Activated CD8-positive, alpha-beta memory T cell treated with anti-CD3 and anti-CD28 coated beads, Interleukin-2, amount 50 U/mL, for 1 hour (primary cell): Measurements from ENCODE around the gene CTNNA2.
"Not testable (repeated sequence)": the region's sequence is repeated elsewhere in the genome, so short reads cannot be mapped to it uniquely, and the experiment has no call there.

Source experiments
- DNase-seq: peaks from one replicate; pipeline ENCODE4 v3.0.0-alpha.2; 2020; ENCODE audit errors: extremely low read depth

The CTNNA2 gene

GRCh38 chr2:80145499-80145898, 632.6 kb downstream of the CTNNA2 start:
- no peak for DNase-seq

- DNase-seq, result not testable (repeated sequence)
Observed at GRCh38 chr2:80146757-80147156, 633.9 kb downstream of the CTNNA2 start.

GRCh38 chr2:80147690-80148089, 634.8 kb downstream of the CTNNA2 start:
- no peak for DNase-seq

- DNase-seq, result no peak
Observed at GRCh38 chr2:80148906-80149305, 636.1 kb downstream of the CTNNA2 start.

- no peak for DNase-seq
Observed at GRCh38 chr2:80149991-80150390, 637.1 kb downstream of the CTNNA2 start.

- no peak for DNase-seq
Observed at GRCh38 chr2:80151248-80151647, 638.4 kb downstream of the CTNNA2 start.

GRCh38 chr2:80151651-80152050, 638.8 kb downstream of the CTNNA2 start:
- no peak for DNase-seq

- no peak for DNase-seq
Observed at GRCh38 chr2:80153151-80153550, 640.3 kb downstream of the CTNNA2 start.

- DNase-seq, result no peak
Observed at GRCh38 chr2:80153768-80154167, 640.9 kb downstream of the CTNNA2 start.

GRCh38 chr2:80154231-80154915, 641.5 kb downstream of the CTNNA2 start:
- DNase-seq, result no peak

- DNase-seq, result no peak
Observed at GRCh38 chr2:80164375-80164774, 651.5 kb downstream of the CTNNA2 start.

- no peak for DNase-seq
Observed at GRCh38 chr2:80166483-80167171, 653.8 kb downstream of the CTNNA2 start.

GRCh38 chr2:80167284-80167808, 654.5 kb downstream of the CTNNA2 start:
- DNase-seq, result no peak

GRCh38 chr2:80168037-80168436, 655.2 kb downstream of the CTNNA2 start:
- DNase-seq, result no peak

GRCh38 chr2:80168801-80169200, 656.0 kb downstream of the CTNNA2 start:
- DNase-seq, result no peak

- DNase-seq, result no peak
Observed at GRCh38 chr2:80169811-80170594, 657.2 kb downstream of the CTNNA2 start.

GRCh38 chr2:80185091-80185490, 672.2 kb downstream of the CTNNA2 start:
- no peak for DNase-seq

GRCh38 chr2:80186262-80186661, 673.4 kb downstream of the CTNNA2 start:
- DNase-seq, result no peak

- DNase-seq, result no peak
Observed at GRCh38 chr2:80187156-80187555, 674.3 kb downstream of the CTNNA2 start.

- no peak for DNase-seq
Observed at GRCh38 chr2:80190166-80190565, 677.3 kb downstream of the CTNNA2 start.

GRCh38 chr2:80193566-80193965, 680.7 kb downstream of the CTNNA2 start:
- no peak for DNase-seq

GRCh38 chr2:80195034-80195433, 682.2 kb downstream of the CTNNA2 start:
- DNase-seq, result no peak
